OCI-M1 (cell line): ENCODE data around the gene UNC5B.
"Not testable (repeated sequence)": the region's sequence is repeated elsewhere in the genome, so short reads cannot be mapped to it uniquely, and the experiment has no call there.

Experiments
- DNase-seq: peaks from one replicate; lab custom pipeline; 2025; lab: John Stamatoyannopoulos, UW

The UNC5B gene

GRCh38 chr10:71209731-71210541 is 2.4 kb upstream of the UNC5B start:
- DNase-seq = no peak

DNA sequence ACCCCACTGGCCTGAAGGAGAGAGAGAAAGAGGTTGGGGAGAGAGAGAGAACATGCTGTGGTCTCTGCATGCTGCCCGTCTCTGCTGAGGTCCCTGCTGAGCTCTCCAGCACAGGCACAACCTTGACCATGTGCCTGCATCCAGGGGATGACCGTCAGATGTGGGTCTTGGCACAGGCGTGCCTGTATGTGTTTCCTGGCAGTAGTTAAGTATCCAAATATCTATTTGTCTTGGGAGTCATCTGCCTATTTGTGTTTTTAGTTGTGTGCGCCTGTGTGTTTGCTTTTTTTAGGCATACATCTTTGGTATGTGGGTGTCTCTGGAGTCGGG is 1.9 kb upstream of the UNC5B start:
- no peak for DNase-seq

GRCh38 chr10:71211053-71211452 is 1.3 kb upstream of the UNC5B start:
- no peak for DNase-seq

DNA sequence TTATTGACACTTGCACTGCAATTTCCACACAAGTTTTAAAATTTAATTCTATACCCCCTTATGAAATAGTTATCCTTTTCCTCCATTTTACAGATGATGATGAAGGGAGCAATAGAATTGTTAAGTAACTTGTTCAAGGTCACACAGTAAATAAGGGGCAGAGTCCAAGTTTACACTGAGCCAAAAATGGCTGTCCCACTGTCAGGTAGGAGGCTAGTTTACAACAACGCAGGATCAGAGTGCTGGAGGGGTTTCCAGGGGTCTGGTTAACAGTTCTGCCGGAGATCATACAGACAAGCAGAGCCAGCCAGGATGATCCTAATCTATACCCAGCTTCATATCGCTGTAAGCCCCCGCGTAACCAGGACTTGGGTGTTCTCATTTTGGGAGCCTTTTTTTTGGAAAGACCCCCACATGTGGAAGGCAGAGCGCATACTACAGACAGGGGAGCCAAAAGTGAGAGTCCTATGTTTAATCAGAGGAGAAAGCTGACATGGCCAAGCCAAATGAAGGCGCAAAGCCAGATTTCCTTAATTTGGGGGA is 524 bp upstream of the UNC5B start:
- DNase-seq = peak; percentile 52

- DNase-seq = peak; percentile 63
Measured at GRCh38 chr10:71213127-71213621, 804 bp downstream of the UNC5B start.

GRCh38 chr10:71213761-71214440 is 1.5 kb downstream of the UNC5B start:
- no peak for DNase-seq

DNA sequence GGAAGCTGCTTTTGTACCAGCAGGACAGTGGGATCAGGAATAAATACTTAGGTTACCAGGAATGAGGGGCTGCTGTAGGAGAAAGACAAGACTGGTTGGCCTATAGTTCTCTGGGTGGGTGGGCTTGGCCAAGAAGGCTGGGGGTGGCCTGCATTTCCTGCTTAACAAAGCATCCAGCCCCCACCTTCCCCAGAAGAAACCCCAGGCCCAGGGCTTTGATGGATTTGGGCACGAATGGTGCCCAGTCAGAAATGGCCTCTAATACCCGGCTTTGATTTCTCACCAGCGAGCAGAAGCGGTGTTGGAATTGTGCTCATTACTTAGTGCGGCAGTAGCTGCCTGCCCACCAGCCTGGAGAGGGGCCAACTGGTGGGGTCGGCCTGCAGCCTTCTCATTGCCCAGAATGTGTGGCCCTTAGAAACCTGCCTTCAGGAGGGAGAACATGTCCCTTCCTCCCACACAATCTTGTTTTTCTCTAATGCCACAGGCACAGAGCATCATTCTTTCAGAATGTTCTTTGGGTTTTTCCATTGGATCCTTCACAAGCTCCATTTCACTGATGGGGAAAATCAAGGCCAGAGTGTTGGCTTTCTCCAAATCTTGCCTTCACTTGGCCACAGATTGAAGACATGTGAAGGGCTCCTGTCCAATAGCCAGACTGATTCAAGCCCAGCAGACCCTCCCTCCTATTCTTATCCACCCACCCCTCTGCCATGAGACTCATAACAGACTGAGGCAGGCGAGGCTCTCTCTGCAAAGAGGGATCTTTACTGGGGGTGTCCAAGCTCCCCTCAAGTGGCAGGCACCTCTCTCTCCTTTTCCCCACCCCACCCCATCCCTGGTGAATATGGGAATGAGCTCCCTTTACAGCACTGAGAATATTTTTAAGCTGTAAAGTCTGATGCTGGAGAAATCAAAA is 2.5 kb downstream of the UNC5B start:
- DNase-seq = no peak

DNA sequence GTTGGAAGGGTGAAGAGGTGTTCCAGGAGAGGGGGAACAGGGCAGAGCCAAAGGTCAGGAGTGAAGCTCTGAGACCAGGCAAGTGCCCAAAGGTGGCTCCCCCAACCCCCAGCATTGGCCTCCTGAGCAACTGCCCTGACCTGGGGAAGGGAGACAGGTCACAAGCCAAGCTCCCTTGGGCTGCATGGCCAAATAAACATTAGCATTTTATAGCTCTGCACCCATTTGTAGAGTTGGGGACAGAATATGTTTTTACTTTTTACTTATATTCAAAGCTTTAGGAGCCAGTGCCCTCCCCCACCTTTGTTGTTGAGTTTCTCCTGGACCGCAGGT is 4.0 kb downstream of the UNC5B start:
- no peak for DNase-seq

- DNase-seq = peak; percentile 51
Measured at GRCh38 chr10:71216751-71217265, 4.4 kb downstream of the UNC5B start.

- DNase-seq = peak; percentile 48
Measured at GRCh38 chr10:71217266-71218045, 5.1 kb downstream of the UNC5B start.

GRCh38 chr10:71218046-71218650 is 5.8 kb downstream of the UNC5B start:
- no peak for DNase-seq

- no peak for DNase-seq
Measured at GRCh38 chr10:71218651-71219050, 6.3 kb downstream of the UNC5B start.

DNA sequence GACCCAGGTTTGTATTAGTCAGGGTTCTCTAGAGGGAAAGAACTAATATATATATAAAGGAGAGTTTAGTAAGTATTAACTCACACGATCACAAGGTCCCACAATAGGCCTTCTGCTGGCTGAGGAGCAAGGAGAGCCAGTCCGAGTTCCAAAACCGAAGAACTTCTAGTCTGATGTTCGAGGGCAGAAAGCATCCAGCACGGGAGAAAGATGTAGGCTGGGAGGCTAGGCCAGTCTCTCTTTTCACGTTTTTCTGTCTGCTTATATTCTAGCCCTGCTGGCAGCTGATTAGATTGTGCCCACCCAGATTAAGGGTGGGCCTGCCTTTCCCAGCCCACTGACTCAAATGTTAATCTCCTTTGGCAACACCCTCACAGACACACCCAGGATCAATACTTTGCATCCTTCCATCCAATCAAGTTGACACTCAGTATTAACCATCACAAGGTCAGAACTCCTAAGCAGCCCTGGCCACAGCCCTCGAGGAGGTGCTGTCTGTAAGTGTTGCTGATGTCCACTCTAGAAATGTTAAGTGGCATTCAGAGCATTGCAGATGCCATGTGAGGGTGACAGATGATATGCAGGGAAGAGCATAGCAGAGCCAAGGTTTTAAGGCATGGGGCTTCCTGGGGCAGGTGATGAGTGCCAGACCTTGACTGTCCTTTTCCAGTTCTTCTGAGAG is 7.0 kb downstream of the UNC5B start:
- DNase-seq = not testable (repeated sequence)

GRCh38 chr10:71219918-71220688 is 7.7 kb downstream of the UNC5B start:
- DNase-seq = no peak

DNA sequence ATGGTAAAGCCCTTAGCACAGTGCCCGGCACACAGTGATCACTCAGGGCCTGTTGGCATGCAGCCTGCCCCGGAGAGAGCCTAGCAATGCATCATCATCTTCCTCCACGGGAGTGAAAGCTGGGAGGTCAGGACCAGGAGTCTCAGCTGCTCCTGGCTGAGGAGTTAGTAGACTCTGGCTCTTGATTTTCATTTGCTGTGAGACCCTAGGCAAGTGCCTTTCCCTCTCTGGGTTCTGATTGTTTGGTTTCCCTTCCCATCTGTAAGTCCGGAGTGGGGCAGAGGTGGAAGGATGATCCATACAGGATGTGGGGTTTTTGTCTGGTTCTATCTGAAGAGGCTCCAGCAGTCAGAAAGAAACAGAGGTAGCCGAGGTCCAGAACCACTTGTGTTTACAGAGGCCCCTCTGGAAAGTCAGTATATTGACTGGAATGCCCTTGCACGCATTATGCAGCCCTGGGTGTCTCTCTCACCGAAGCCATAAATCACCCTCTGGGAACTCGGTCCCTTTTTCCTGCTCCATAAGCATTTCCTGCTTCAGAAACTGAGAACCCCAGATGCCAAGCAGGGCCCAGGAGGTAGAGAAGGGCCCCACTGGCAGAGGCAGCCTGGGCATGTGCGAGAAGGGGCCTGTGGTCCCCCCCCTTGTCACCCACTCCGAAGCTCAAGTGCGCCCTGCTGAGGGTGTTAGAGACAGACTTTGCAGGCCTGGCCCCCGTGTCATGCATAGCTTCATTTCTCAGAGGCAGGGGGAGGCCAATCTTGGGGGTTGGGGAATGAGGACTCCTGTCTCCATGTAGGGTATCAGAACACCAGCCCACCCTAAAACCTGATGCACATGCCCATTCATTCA is 8.5 kb downstream of the UNC5B start:
- no peak for DNase-seq

DNA sequence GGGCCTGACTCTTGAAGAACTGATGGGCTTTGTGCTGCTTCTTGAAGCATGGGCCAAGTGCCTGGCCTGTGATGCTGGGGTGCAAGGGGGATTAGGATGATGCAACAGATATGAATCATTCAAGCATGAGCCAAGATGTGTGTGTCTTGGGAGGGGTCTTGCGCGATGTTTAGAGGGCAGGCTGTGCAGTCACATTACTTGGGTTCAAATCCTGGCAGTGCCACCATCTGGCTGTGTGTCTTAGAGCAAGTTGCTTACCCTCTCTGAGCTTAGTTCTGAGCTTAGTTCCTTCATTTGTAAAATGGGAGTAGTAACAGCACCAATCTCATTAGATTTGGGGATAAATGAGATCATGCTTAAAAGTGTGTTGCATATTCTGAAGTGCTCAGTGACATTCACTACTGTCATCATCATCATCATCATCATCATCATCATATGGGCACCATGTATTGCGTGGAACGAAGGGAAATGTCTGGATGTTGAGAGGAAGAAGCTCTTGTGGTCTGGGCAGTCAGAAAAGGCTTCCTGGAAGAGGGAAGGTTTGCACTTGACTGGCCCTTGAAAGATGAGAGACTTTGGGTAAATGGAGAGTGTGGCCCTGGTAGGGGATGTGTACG is 9.3 kb downstream of the UNC5B start:
- no peak for DNase-seq

GRCh38 chr10:71222601-71223346 is 10.4 kb downstream of the UNC5B start:
- DNase-seq = no peak
